ENCODE measurements around the gene L3MBTL4.
"Not testable (repeated sequence)": the region's sequence is repeated elsewhere in the genome, so short reads cannot be mapped to it uniquely, and the experiment has no call there.

L3MBTL4 gene

DNA sequence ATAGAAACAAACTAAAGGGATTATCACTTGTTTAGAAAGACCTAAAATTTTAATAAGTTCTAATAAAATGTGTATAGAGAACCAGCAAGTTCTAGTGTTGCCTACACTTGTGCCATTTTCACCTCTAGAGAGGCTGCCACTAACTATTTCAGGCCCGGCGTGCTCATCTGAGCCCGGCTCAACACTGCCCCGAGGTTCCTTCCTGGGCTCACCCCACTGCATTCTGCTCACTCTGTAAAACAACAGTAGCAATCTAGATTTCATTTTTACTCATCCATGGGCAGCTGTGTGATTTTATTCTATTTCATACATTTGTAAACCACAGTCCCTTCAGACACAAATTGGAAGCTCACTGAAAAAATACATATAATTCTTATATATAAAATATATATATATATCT lies 253.2 kb downstream of the L3MBTL4 start:
- no peak for DNase-seq

GRCh38 chr18:6159426-6159825 lies 255.3 kb downstream of the L3MBTL4 start:
- DNase-seq, result no peak

- DNase-seq, result no peak
Measured at GRCh38 chr18:6158958-6159357, 255.8 kb downstream of the L3MBTL4 start.

- no peak for DNase-seq
Measured at GRCh38 chr18:6156446-6156845, 258.3 kb downstream of the L3MBTL4 start.

DNA sequence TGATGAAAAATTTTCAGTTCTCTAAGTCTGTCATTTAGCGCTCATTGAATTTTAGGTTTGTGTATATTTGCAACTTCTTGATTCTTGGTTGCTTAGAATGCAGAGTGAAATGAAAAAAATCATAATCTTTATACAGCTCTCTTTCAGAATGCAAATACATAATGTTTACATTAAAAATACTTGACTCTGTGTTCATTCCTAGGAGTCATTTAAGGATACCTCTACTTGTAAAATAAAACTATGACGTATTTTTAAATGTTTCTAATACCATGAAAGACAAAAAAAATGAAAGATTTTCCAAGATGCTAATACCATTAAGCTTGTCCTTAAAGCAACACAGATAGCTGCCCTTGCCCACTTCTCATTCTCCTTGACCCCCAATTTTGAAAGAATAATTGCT lies 259.0 kb downstream of the L3MBTL4 start:
- DNase-seq, result no peak

- DNase-seq, result no peak
Measured at GRCh38 chr18:6150430-6150829, 264.3 kb downstream of the L3MBTL4 start.

DNA sequence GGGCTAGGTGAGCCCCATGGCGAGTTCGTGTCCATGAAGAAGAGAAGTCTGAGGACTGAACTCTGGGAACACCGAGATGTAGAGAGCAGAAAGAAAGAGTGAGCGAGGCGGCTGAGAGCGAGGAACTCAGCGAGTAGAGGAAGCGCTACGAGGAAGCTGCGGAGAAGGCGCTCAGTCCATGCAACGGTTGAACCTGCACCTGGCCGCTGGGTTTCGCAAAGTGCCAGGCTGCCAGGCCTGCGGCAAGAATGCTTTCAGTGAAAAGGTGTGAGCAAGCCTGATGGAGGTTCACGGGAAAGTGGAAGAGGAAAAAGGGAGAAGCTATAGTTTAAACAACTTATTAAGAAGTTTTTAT lies 268.4 kb downstream of the L3MBTL4 start:
- DNase-seq, result no peak

- no peak for DNase-seq
Measured at GRCh38 chr18:6145645-6146306, 268.9 kb downstream of the L3MBTL4 start.

GRCh38 chr18:6139007-6139406 lies 275.7 kb downstream of the L3MBTL4 start:
- no peak for DNase-seq

DNA sequence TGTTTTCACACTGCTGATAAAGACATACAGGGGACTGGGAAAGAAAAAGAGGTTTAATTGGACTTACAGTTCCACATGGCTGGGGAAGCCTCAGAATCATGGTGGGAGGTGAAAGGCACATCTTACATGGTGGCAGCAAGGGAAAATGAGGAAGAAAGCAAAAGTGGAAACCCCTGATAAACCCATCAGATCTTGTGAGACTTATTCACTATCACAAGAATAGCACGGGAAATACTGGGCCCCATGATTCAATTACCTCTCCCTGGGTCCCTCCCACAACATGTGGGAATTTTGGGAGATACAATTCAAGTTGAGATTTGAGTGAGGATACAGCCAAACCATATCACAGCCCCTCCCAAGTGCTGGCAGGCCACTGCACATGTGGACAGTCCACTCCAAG lies 278.8 kb downstream of the L3MBTL4 start:
- not testable (repeated sequence) for DNase-seq

- DNase-seq, result not testable (repeated sequence)
Measured at GRCh38 chr18:6135029-6135428, 279.7 kb downstream of the L3MBTL4 start.

GRCh38 chr18:6132751-6133368 lies 281.9 kb downstream of the L3MBTL4 start:
- DNase-seq, result no peak

- no peak for DNase-seq
Measured at GRCh38 chr18:6120820-6121279, 293.9 kb downstream of the L3MBTL4 start.

GRCh38 chr18:6119761-6120160 lies 294.9 kb downstream of the L3MBTL4 start:
- DNase-seq, result no peak

DNA sequence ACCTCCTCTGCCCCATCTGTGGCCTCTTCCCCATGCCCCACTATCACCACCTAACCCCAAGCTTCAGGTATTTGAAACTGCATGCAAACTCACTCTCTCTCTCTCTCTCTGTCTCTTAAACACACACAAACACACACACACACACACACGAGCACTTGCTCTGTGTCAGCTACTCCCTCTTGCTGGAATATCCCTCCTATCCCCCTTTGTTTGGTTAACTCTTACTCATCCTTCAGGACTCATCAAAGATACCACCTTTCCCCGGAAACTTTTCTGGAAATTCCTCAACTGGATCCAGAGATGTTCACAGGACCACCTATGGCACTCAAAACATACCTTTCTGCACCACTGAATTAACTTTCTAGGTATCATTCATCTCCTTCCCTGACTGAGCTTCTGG lies 296.6 kb downstream of the L3MBTL4 start:
- DNase-seq, result no peak

DNA sequence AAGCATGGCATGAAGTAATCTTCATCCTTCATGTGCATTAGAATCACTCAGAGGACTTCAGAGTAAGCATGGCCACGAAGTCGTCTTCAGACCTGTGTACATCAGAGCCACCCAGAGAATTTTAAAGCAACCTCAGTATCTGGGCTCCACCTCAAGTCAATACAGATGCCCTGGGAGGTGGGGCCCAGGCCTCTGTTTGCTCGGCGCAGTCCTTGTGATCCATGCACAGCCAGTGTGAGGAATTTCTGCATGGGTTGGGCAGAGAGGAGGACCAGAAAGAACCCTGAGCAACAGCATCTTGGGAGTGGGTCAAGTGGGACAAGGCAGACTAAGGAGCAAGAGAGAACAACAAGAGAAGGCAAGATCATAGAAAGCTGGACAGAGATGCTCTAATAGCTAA lies 299.0 kb downstream of the L3MBTL4 start:
- DNase-seq, result no peak

- DNase-seq, result no peak
Measured at GRCh38 chr18:6113650-6114049, 301.1 kb downstream of the L3MBTL4 start.

DNA sequence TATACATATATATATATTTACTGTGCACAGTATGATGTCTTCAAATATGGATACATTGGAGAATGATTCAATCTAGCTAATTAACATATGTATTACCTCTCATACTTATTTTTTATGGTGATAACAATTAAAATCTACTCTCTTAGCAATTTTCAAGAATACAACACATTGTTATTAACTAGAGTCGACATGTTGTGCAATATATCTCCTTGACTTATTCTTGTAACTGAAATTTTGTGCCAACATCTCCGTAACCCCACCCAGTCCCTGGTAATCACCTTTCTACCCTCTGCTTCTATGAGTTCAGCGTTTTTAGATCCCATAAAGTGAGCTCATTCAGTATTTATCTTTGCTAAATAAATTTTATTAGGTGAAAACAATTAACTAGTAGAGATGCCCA lies 303.0 kb downstream of the L3MBTL4 start:
- no peak for DNase-seq

DNA sequence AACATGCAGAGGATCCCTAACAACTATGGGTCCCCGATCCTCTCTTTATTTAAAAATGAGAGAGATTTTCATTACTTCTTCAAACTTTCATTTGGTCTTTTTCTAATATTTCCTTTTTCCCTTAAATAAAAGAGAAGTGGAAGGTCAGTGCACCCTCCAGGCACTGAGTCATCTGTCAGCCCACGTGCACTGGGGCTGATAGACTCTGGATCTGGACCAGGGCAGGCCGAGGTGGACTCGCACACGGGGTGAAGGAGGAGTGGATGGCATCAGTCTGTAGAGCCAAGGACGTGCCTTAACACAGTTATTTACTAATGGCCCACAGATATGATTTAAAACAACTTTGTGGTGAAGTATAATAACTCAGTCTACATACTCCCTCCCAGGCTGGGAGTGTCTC lies 305.0 kb downstream of the L3MBTL4 start:
- no peak for DNase-seq

GRCh38 chr18:6107794-6108193 lies 306.9 kb downstream of the L3MBTL4 start:
- no peak for DNase-seq

DNA sequence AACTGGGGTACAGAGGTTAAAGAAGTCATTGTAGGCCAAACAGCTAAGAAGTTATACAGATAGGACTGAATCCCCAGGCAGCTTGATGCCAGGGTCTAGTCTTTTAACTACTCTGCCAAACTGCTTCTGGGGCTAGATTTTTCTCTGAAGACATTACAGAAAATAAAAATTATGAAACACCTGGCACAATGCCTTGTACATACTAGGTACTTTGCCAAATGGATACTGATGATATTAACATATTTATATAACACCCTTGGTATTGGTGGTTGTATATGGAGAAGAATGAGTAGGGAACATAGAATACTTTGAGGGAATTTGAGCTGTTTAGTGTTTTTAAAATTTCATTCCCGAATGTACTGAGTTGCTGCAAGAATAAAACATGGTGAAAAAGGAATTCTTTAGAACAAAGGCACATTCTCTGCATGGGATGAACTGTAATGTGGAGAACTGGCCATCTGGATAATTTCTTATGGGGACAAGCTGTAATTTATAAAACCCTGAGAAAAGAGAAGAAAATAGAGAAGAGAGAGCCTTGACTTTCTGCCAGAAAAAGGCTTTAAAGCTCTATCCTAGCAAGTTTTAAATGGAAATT lies 308.5 kb downstream of the L3MBTL4 start:
- DNase-seq, result no peak

DNA sequence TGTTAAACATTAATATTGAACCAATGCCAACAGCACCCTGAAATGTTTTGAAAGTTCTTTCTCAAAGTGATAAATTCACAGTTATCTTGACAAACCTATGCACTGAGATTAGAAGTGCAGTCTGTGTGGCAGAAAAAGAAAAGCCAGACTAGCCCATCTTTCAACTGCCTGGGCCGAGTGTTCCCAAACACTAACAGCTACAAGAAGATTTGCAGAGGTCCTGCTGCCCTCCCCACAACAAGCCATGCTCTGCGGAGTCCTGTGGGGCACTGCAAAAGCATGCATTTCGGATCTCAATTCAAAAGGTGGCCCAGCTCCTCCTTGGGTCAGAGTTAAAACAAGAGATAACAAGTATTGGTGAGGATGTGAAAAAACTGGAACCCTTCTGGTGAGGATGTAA lies 311.0 kb downstream of the L3MBTL4 start:
- no peak for DNase-seq

- DNase-seq, result no peak
Measured at GRCh38 chr18:6096730-6097129, 318.0 kb downstream of the L3MBTL4 start.

- no peak for DNase-seq
Measured at GRCh38 chr18:6088432-6088831, 326.3 kb downstream of the L3MBTL4 start.

GRCh38 chr18:6086731-6087130 lies 328.0 kb downstream of the L3MBTL4 start:
- DNase-seq, result no peak
